OCI-LY7 (cell line): ENCODE data around the gene MYO9A. TPM values are rescaled to one million over a fixed set of nuclear protein-coding genes. Genes with fewer than 3 reads are reported as not detected.

ENCODE experiments used
- BruUV-seq: library from RNA; stranded (reverse); fragments of 400-500 nt; replicated peaks from 2 replicates; lab custom pipeline; 2021; lab: Mats Ljungman, UMichigan
- CTCF ChIA-PET: fragments of 300-600 bp; sonication (Branson Sonifier 250); formaldehyde crosslinking; loops from one replicate; lab custom pipeline; 2022; ENCODE audit warnings: antibody characterized with exemption; ENCODE audit not compliant: unreplicated experiment; lab: Charles Lee
- POLR2A ChIA-PET: fragments of 300-600 bp; sonication (Branson Sonifier 250); formaldehyde crosslinking; loops from one replicate; lab custom pipeline; 2022; ENCODE audit warnings: antibody characterized with exemption; lab: Charles Lee
- DNase-seq: peaks from one replicate; pipeline ENCODE4 v3.0.0-alpha.2; 2015; ENCODE audit warnings: low spot score
- H2AFZ ChIP-seq: fragments of 200-600 bp; sonication (generic), shearing (Covaris generic); 2 replicates; pipeline ENCODE4 v1.6.1; 2014; ENCODE audit warnings: mild to moderate bottlenecking, antibody characterized with exemption, low read length, moderate library complexity
- H3K27ac ChIP-seq: fragments of 200-600 bp; sonication (generic); 2 replicates; pipeline ENCODE4 v1.5.1; 2014; ENCODE audit warnings: mixed run types, low read depth, mild to moderate bottlenecking, moderate library complexity, low read length, inconsistent platforms; ENCODE audit not compliant: poor library complexity, severe bottlenecking
- H3K36me3 ChIP-seq: fragments of 200-600 bp; sonication (generic); 2 replicates; pipeline ENCODE4 v1.6.1; 2014; ENCODE audit warnings: mild to moderate bottlenecking, antibody characterized with exemption, low read length, moderate library complexity, mixed read lengths; ENCODE audit not compliant: insufficient read depth
- H3K4me1 ChIP-seq: fragments of 200-600 bp; sonication (generic); 2 replicates; pipeline ENCODE4 v1.5.1; 2014; ENCODE audit warnings: mild to moderate bottlenecking, low read length; ENCODE audit not compliant: insufficient read depth, poor library complexity, severe bottlenecking
- H3K4me2 ChIP-seq: fragments of 200-600 bp; sonication (generic); 2 replicates; pipeline ENCODE4 v1.6.1; 2014; ENCODE audit warnings: mild to moderate bottlenecking, low read length
- H3K4me3 ChIP-seq: fragments of 200-600 bp; sonication (generic); 2 replicates; pipeline ENCODE4 v1.5.1; 2014; ENCODE audit warnings: mild to moderate bottlenecking, low read depth, low read length; ENCODE audit not compliant: poor library complexity, severe bottlenecking
- H3K79me2 ChIP-seq: fragments of 200-600 bp; sonication (generic); 2 replicates; pipeline ENCODE4 v1.6.1; 2016; ENCODE audit warnings: low read depth, mild to moderate bottlenecking, low read length, moderate library complexity, mixed read lengths; ENCODE audit not compliant: insufficient read depth
- H3K9me2 ChIP-seq: fragments of 200-600 bp; sonication (generic); 2 replicates; pipeline ENCODE4 v1.6.1; 2016; ENCODE audit warnings: mild to moderate bottlenecking, low read length, mixed read lengths; ENCODE audit not compliant: insufficient read depth
- H3K9me3 ChIP-seq: fragments of 200-600 bp; sonication (generic); 2 replicates; pipeline ENCODE4 v1.6.1; 2014; ENCODE audit warnings: mild to moderate bottlenecking, mixed run types, low read length, mixed read lengths
- H4K20me1 ChIP-seq: fragments of 200-600 bp; sonication (generic); 2 replicates; pipeline ENCODE4 v1.6.1; 2014; ENCODE audit warnings: mild to moderate bottlenecking, antibody characterized with exemption, low read length, moderate library complexity, mixed read lengths; ENCODE audit not compliant: insufficient read depth
- EZH2phosphoT487 ChIP-seq: fragments of 200-600 bp; sonication (generic); IDR thresholded peaks from 2 replicates; pipeline ENCODE4 v1.6.1; 2018; ENCODE audit warnings: low read depth, borderline replicate concordance, mild to moderate bottlenecking, mixed run types, antibody characterized with exemption, low read length, moderate library complexity, mixed read lengths
- intact Hi-C: fragments of 100-400 bp; cut with micrococcal nuclease; formaldehyde crosslinking; loops from one replicate; pipeline ENCODE4 v1.10.0; 2022; ENCODE audit not compliant: unreplicated experiment
- total RNA-seq, 2 experiments: library from RNA; depleted of rRNA in 1 of 2; stranded (reverse); fragments of >200 nt in 1 of 2; shearing (Covaris generic) in 1 of 2; gene quantifications; 2 replicates each; pipeline ENCODE4 v1.2.3, GENCODE V29; 2014 to 2022
- TF ChIP-seq, protein P1 (sequence below): fragments of 200-600 bp; sonication (generic); conservative IDR thresholded peaks from 2 replicates; pipeline ENCODE4 v1.5.1; 2014; ENCODE audit warnings: mild to moderate bottlenecking, antibody characterized with exemption, low read length, moderate library complexity, mixed read lengths

The MYO9A gene
- total RNA-seq, 2 experiments from 2014 or later: 26.4 to 125 TPM

- Histone ChIP-seq H4K20me1 (no peaks in the 10 kb centered on the region), H3K36me3 (no peaks in the 10 kb centered on the region), H3K9me2 (no peaks in the 10 kb centered on the region), H3K4me2 (no peak overlapping the region), H3K27ac (no peak overlapping the region), H3K79me2 (no peaks in the 10 kb centered on the region), H3K9me3 (no peaks in the 10 kb centered on the region), H3K4me3 (no peak overlapping the region), H2AFZ (no peak overlapping the region), H3K4me1 (no peaks in the 10 kb centered on the region)
- intact Hi-C loops: no loop called here
- TF ChIP-seq, protein P1, sequence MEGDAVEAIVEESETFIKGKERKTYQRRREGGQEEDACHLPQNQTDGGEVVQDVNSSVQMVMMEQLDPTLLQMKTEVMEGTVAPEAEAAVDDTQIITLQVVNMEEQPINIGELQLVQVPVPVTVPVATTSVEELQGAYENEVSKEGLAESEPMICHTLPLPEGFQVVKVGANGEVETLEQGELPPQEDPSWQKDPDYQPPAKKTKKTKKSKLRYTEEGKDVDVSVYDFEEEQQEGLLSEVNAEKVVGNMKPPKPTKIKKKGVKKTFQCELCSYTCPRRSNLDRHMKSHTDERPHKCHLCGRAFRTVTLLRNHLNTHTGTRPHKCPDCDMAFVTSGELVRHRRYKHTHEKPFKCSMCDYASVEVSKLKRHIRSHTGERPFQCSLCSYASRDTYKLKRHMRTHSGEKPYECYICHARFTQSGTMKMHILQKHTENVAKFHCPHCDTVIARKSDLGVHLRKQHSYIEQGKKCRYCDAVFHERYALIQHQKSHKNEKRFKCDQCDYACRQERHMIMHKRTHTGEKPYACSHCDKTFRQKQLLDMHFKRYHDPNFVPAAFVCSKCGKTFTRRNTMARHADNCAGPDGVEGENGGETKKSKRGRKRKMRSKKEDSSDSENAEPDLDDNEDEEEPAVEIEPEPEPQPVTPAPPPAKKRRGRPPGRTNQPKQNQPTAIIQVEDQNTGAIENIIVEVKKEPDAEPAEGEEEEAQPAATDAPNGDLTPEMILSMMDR: no peak
- TF ChIP-seq EZH2phosphoT487: no peak
- CTCF ChIA-PET: no interaction called here
- no TSS peak for BruUV-seq
- no peak for DNase-seq
- POLR2A ChIA-PET: no interaction called here
Measured at GRCh38 chr15:72166716-72167417, 48.9 kb upstream of the MYO9A start.

DNA sequence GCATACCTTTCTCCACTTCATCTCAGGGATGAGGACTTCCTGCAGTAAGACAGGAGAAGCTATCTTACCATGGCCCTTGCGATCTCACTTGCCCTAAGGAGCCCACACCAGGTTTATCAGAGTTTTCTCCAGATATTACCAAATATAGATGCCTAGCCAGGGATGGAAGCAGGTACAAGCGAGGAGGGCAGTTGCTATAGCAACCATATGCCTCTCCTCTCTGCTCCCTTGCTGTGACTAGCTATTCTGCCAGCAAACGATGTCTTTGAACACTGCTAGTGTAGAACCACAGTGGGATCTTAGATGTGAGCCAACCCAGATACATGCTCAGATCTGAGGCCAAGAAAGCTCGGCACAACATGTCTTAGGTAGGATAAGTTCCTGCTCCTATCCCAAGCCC lies 45.8 kb upstream of the MYO9A start:
- no TSS peak for BruUV-seq
- no peaks in the 10 kb centered on the region for H3K9me2 ChIP-seq
- H3K4me3 ChIP-seq: no peak overlapping the region
- H3K9me3 ChIP-seq: no peaks in the 10 kb centered on the region
- CTCF ChIA-PET: no interaction called here
- POLR2A ChIA-PET: no interaction called here
- H3K36me3 ChIP-seq: no peaks in the 10 kb centered on the region
- no peak overlapping the region for H3K4me2 ChIP-seq
- H3K27ac ChIP-seq: no peak overlapping the region
- H4K20me1 ChIP-seq: no peaks in the 10 kb centered on the region
- intact Hi-C loops: no loop called here
- no peaks in the 10 kb centered on the region for H3K79me2 ChIP-seq
- no peak overlapping the region for H2AFZ ChIP-seq
- no peak for DNase-seq
- no peak for TF ChIP-seq EZH2phosphoT487
- TF ChIP-seq, protein P1: no peak
- H3K4me1 ChIP-seq: no peaks in the 10 kb centered on the region

DNA sequence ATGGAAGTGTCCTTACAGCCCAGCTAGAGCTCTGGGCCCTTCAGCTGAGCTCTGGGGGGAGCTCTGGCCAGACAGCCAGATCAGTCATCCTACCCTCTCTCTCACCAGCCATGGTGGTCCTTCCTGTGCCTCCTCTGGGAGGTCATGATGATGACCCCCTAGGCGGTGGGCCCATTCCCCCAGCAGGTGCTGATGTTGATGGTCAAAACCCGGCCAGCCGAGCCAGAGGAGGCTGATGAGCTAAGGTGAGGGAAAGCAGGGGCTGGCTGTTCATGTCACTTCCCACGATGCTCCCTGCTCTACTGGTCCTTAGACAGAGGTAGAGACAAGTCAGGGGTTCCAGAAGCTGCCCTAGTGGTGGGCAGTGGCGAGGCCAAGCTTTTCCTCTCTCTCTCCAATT lies 44.6 kb upstream of the MYO9A start:
- H3K4me2 ChIP-seq: no peak overlapping the region
- no peaks in the 10 kb centered on the region for H3K79me2 ChIP-seq
- H4K20me1 ChIP-seq: no peaks in the 10 kb centered on the region
- BruUV-seq: no TSS peak
- no peak for DNase-seq
- no peaks in the 10 kb centered on the region for H3K9me3 ChIP-seq
- no peaks in the 10 kb centered on the region for H3K9me2 ChIP-seq
- no peak overlapping the region for H2AFZ ChIP-seq
- H3K4me3 ChIP-seq: no peak overlapping the region
- intact Hi-C loops: no loop called here
- no peaks in the 10 kb centered on the region for H3K4me1 ChIP-seq
- ChIA-PET CTCF (no interaction called here), POLR2A (interaction anchor here (0.6 to 0.8 kb wide), 2 partner anchors 23 to 145 kb away, joined by 3 read pairs; no protein-coding TSS in a partner anchor)
- H3K36me3 ChIP-seq: no peaks in the 10 kb centered on the region
- H3K27ac ChIP-seq: no peak overlapping the region
- TF ChIP-seq EZH2phosphoT487: no peak
- TF ChIP-seq, protein P1: no peak
